Measurements from ENCODE around the gene MAEA.

Gene MAEA

GRCh38 chr4:1376841-1377605 lies 87.3 kb downstream of the MAEA start:
- TF ChIP-seq ZFX (IDR thresholded peaks at IDR 0.05) (no peak), CTCF (conservative IDR thresholded peaks at IDR 0.05) (no peak)
- H3K27ac ChIP-seq, result no peak overlapping the region

- TF ChIP-seq CTCF (conservative IDR thresholded peaks at IDR 0.05) (no peak), ZFX (IDR thresholded peaks at IDR 0.05) (no peak)
- H3K27ac ChIP-seq, result no peak overlapping the region
Observed at GRCh38 chr4:1377606-1378261, 88.0 kb downstream of the MAEA start.

- no peak for TF ChIP-seq ZFX (IDR thresholded peaks at IDR 0.05)
- H3K27ac ChIP-seq, result no peak overlapping the region
Observed at GRCh38 chr4:1378559-1379231, 89.0 kb downstream of the MAEA start.

- TF ChIP-seq ZFX (IDR thresholded peaks at IDR 0.05), result no peak
- no peak for TF ChIP-seq CTCF (conservative IDR thresholded peaks at IDR 0.05)
Observed at GRCh38 chr4:1379351-1379781, 89.7 kb downstream of the MAEA start.

GRCh38 chr4:1379801-1380331 lies 90.2 kb downstream of the MAEA start:
- H3K27ac ChIP-seq, result no peak overlapping the region
- TF ChIP-seq ZFX (IDR thresholded peaks at IDR 0.05) (no peak), CTCF (conservative IDR thresholded peaks at IDR 0.05) (no peak)

More at GRCh38 chr4:1379351-1379781, 89.7 kb downstream of the MAEA start:
- no peak overlapping the region for H3K27ac ChIP-seq

- TF ChIP-seq CTCF (conservative IDR thresholded peaks at IDR 0.05), result no peak
- TF ChIP-seq ZFX (IDR thresholded peaks at IDR 0.05), result no peak
- H3K27ac ChIP-seq, result no peak overlapping the region
Observed at GRCh38 chr4:1380368-1381151, 90.9 kb downstream of the MAEA start.

- TF ChIP-seq ZFX (IDR thresholded peaks at IDR 0.05) (no peak), CTCF (conservative IDR thresholded peaks at IDR 0.05) (no peak)
- no peak overlapping the region for H3K27ac ChIP-seq
Observed at GRCh38 chr4:1381181-1381621, 91.5 kb downstream of the MAEA start.

All from C4-2B (cell line).